ENCODE measurements around the gene FBXO24.

GRCh38 chr7:100641463-100641859 is 55.3 kb downstream of the FBXO24 start, which contains the start of gene TFR2:
- TF ChIP-seq POLR2A (IDR thresholded peaks at IDR 0.05; ENCODE audit: low read length) (peak; percentile 59), GATA1 (IDR thresholded peaks at IDR 0.05; ENCODE audit: low read depth, low read length) (peak; percentile 90)
